GM18873 (cell line): ENCODE measurements around the gene SLC9A1.
"Not testable (repeated sequence)": the region's sequence is repeated elsewhere in the genome, so short reads cannot be mapped to it uniquely, and the experiment has no call there.

Source experiments
- ATAC-seq: cut with Tn5 transposase; IDR thresholded peaks from one replicate; pipeline ENCODE4 v1.9.1; 2021; ENCODE audit warnings: mild to moderate bottlenecking, moderate library complexity, moderate number of reproducible peaks; ENCODE audit not compliant: unreplicated experiment, low FRiP score

SLC9A1 gene

GRCh38 chr1:27135541-27136235, 19.2 kb downstream of the SLC9A1 start:
- no peak for ATAC-seq

- ATAC-seq = no peak
These were observed 20.9 kb downstream of the SLC9A1 start for GRCh38 chr1:27133991-27134390.

- no peak for ATAC-seq
These were observed 21.8 kb downstream of the SLC9A1 start for GRCh38 chr1:27133158-27133557.

GRCh38 chr1:27132624-27133023, 22.3 kb downstream of the SLC9A1 start:
- no peak for ATAC-seq

- ATAC-seq = no peak
These were observed 22.8 kb downstream of the SLC9A1 start for GRCh38 chr1:27132147-27132546.

- ATAC-seq = no peak
These were observed 24.1 kb downstream of the SLC9A1 start for GRCh38 chr1:27130798-27131197.

GRCh38 chr1:27129225-27129624, 25.7 kb downstream of the SLC9A1 start:
- ATAC-seq = no peak

- no peak for ATAC-seq
These were observed 27.5 kb downstream of the SLC9A1 start for GRCh38 chr1:27127419-27127818.

- ATAC-seq = no peak
These were observed 28.5 kb downstream of the SLC9A1 start for GRCh38 chr1:27126391-27126790.

GRCh38 chr1:27125125-27125524, 29.8 kb downstream of the SLC9A1 start:
- ATAC-seq = not testable (repeated sequence)

- no peak for ATAC-seq
These were observed 30.5 kb downstream of the SLC9A1 start for GRCh38 chr1:27124405-27124804.

- ATAC-seq = no peak
These were observed 32.3 kb downstream of the SLC9A1 start for GRCh38 chr1:27122652-27123051.

GRCh38 chr1:27120854-27121253, 34.1 kb downstream of the SLC9A1 start:
- ATAC-seq = no peak

GRCh38 chr1:27118440-27118689, 36.6 kb downstream of the SLC9A1 start:
- no peak for ATAC-seq

GRCh38 chr1:27117733-27118439, 37.0 kb downstream of the SLC9A1 start:
- no peak for ATAC-seq

- no peak for ATAC-seq
These were observed 38.2 kb downstream of the SLC9A1 start for GRCh38 chr1:27116697-27117096.

- no peak for ATAC-seq
These were observed 38.7 kb downstream of the SLC9A1 start for GRCh38 chr1:27116232-27116631.

GRCh38 chr1:27114546-27114945, 40.4 kb downstream of the SLC9A1 start:
- ATAC-seq = no peak

- ATAC-seq = no peak
These were observed 41.1 kb downstream of the SLC9A1 start for GRCh38 chr1:27113861-27114260.

GRCh38 chr1:27111626-27112573, 43.0 kb downstream of the SLC9A1 start:
- no peak for ATAC-seq

GRCh38 chr1:27109103-27109822, 45.7 kb downstream of the SLC9A1 start:
- no peak for ATAC-seq
